IPS-NIHi11 (cell line): ENCODE results near the gene PPP1R15B.

Experiments used
- DNase-seq: peaks from one replicate; pipeline ENCODE4 v3.0.0; 2012; ENCODE audit warnings: mixed read lengths, low spot score

Gene PPP1R15B

DNA sequence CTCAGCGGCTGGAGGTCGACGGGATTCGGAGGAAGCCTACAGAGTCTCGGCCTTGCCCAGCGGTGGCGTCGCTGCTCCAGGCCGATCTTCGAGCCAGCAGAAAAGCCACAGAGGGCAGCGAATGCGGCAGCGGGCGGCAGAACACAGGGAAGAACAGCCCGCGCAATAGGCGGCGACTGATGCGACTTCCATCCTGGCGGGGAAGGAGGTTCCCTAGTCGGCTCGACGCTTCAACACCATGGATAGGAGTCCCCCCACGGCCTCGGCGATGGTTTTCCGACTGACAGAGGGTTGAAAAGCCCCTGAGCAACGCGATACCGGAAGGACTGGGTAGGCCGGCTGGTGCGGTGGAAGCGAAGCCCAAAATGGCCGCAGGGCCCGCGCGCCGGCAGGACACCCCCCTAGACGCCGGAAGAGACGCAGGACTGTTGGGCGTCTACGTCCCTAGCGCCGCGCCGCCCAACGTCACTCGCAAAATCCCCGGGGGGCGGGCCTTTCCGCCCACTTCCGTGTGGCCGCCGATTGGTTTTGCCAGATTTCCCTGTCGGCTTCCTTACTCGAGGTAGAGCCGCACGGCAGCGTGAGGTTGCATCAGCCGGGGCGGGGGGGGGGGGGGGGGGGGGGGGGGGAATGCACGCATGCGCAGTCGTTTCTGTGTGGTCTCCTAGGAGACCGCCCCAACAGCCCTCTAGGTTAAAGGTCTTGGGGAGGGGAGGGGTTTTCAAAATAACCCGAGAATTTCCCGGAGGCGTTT, at the start of gene PPP1R15B:
PPP1R15B (minus strand) TSS at position 367 of the 754 bp plus-strand sequence. CDS start 406 bp downstream, outside the sequence.
- DNase-seq = peak; percentile 95

DNA sequence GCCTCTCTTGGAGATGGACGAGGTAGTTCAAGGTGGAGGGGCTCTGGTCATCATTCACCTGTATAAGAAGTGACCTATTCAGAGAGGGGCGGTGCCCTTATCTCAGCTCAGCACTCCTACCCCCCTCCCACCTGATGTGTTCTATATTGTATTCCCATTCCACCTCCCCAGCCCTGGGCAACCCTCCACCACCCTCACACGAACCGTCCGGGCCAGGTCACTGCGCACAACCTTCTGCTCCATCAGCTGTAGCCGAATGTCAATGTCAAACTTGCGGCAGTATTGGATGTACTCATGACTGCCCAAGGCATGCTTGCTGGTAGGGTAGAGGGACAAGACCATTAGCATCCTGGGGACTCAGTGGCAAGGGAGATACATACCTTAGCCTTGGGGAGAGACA, 48.7 kb upstream of the PPP1R15B start:
- no peak for DNase-seq

DNA sequence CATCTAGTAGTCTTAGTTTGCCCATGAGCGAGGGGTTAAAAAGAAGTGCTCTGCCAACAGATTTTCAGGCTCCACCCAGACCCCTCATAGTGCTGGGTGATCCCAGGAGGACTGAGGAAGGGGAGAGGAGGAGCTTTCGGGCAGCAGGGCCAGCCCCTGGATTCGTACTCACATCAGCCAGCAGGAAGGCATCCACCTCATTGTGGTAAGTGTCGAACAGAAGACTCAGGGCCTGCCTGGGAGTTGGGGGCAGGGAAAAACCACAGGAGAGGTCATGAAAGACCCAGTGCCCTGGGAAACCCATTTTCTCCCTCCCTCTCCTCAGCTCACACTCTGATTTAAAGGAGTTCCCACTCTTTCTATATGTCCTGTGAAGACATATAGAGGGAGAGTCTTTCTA, 48.1 kb upstream of the PPP1R15B start:
- DNase-seq = no peak

- DNase-seq = no peak
Measured at GRCh38 chr1:204457666-204458065, 46.0 kb upstream of the PPP1R15B start.

DNA sequence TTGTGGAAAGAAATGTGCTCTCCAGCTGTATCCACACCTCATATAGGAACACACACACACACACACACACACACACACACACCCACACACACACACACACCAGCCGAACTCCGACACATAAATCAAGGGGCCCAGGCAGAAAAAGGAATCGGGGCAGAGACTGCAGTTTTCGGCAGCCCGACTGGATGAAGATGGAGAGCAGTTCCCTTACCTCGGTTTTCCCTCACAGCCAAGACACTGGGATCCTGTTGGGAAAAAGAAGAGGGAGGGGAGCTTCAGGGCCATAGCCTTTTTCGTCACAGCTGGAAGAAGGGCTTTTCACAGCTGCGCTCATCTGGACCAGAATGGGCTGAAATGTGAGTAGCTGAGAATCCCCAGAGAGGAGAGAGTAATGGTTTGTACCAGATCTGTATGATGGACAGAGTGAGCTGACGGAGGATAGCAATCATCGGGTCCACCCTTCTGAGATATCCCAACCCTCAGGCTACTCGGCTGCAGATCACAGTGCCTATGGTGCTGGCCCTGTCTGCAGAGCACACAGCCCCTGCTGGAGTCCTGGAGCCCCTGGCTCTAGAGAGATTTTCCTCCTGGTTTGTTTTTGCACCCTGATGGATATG, 45.3 kb upstream of the PPP1R15B start:
- DNase-seq = no peak

DNA sequence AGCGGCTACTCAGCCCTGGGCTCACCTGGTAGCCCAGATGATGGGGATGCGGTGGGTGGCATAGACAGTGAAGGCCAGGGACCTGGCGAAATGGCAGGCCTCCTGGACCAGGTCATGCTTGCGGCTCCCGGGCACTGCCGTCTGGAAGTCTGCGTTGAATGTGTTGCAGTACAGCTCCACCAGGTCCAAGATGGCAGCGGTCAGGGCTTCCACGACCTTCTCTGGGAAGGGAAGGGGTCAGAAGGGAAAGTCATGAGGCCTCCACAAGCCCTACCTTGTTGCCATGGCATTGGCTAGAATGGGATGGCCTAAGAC, 44.2 kb upstream of the PPP1R15B start:
- no peak for DNase-seq

DNA sequence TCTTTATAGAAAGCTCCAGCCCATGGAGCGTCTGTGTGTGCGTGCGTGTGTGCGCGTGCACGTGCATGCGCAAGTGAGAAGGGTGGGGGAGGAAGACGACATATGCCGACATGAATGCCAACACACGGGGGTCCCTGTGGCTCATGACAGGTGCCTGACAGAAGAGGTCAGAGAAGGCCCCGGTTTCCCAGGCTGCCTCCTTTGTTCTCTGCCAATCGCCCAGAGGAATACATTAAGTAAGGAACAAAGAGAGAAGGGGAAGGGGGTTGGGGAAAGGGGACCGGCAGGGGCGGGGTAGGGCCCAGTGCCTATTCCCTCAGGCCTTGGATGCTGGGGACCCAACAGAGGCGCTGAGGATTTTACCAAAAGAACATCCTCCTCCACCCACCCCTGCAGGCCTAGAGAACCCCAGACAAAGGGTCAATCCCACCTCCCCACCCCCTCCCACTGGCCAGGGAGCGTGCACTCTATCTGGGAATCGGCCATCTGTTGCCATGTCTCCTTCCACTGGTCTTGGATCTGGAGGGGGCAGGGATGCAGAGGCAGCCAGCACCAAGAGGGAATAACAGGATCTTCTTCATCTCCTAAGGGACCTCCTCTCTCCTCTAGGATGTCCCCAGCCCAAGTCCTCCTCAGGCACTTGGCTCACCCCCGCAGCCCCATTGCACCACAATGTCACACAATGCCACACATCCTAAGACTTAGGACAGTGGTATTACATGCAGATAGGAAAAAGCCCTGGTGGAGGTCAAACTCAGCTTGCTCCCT, 43.6 kb upstream of the PPP1R15B start:
- peak; percentile 78 for DNase-seq

- no peak for DNase-seq
Measured at GRCh38 chr1:204454476-204454875, 42.9 kb upstream of the PPP1R15B start.

GRCh38 chr1:204453141-204453772, 41.6 kb upstream of the PPP1R15B start:
- DNase-seq = no peak

- no peak for DNase-seq
Measured at GRCh38 chr1:204451352-204452124, 39.9 kb upstream of the PPP1R15B start.

- no peak for DNase-seq
Measured at GRCh38 chr1:204450461-204451257, 39.0 kb upstream of the PPP1R15B start.

DNA sequence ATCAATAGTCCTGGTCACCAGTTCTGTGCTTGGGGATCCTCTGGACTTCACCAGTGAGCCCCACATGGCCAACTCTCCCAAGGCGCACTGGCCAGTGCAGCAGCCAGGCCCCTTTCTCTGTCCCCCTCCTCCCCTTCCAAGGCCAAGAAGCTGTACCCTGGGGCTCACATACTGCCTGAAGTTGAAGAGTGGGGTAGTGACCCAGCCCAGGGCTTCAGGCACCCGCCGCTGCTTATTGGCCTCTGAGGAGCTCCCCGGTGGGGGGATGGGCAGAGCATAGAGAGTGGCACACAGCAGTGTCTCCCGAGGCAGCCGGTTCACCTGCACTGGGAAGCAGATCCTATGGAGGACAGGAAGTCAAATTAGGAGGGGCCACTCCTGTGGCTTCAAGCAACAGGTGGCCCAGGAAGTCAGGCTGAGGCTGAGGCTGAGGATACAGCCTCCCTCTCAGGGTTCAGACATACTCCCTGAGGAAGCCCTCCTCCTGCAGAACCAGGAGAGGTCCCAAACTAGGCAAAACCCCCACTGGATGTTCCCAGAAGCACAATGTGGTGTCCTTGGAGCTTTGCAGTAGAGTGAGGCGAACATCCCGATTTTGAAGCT, 38.2 kb upstream of the PPP1R15B start:
- no peak for DNase-seq

DNA sequence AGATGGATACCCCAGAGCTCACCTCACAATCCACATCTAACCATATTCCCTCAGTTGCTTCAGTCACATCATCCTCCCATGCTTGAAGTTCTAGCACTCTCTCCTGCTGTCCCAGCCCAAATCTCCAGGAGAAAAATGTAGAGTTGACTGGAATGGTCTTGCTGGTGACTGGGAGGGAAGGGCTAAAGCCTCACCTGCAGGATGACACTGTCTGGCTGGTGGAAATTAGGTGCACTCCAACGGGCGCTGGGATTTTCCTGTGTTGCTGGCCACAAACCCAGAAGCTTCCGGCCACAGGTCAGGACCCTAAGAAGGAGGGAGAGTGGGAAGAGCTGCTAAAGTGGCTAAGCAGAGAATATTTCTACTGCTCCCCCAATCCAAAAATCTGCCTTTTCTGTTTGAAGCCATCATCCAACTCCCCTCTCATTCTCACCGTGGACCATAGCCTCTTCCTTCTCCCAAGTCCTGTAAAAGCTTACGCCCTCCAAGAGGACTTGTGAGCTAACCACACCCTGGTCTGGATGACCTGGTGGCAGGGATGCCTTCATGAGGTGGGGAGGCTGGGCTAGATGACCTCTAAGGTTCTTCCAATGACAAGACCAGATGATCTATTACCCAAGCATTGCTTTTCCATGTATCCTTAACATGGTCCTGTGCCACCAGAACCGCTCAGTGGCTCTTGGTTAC, 37.5 kb upstream of the PPP1R15B start:
- no peak for DNase-seq

GRCh38 chr1:204448344-204448964, 36.8 kb upstream of the PPP1R15B start:
- no peak for DNase-seq

GRCh38 chr1:204447736-204448135, 36.1 kb upstream of the PPP1R15B start:
- no peak for DNase-seq

- DNase-seq = no peak
Measured at GRCh38 chr1:204447190-204447589, 35.6 kb upstream of the PPP1R15B start.

- DNase-seq = peak; percentile 88
Measured at GRCh38 chr1:204446413-204447111, 34.9 kb upstream of the PPP1R15B start.

GRCh38 chr1:204445860-204446412, 34.3 kb upstream of the PPP1R15B start:
- DNase-seq = peak; percentile 84
